ENCODE results near the gene COMMD6.
A peak's percentile ranks its signal among the peaks of the same experiment; 100 is the strongest.

Gene COMMD6

DNA sequence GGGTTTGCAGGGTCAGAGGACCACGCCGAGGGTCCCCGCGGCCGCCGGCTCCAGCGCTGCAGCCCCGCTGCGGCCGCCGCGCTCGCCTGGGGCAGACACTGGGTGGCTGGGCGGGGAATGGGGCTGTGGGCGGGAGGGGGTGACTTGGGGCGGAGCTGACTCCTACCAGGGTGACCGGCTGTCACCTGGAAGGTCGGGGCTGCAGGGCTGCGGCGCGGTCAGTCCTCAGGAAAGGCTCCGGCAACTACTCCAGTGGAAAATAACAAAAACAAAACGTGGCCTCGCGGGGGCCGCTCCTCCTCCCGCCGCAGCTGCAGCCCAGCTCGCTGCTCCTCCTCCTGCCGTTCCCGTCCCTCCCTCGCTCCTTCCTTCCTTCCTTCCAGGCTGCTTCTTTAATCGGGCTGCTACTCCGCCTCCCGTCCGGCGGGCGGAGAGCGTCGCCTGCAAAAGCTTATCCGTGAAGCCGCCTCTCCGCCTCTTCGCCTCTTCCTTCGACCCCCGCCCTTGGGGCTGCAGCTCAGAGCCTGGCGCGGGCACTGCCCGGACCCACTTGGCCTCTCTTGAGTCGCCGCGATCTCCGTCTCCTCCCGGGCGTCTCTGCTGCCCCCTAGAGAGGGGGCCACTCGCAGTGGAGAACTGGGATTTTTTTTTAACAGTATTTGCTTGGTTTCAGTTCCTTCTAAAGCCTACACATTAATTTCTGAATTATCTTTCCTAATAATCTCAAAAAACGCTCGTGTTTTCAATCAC lies 55.4 kb downstream of the COMMD6 start, which contains the start of gene TBC1D4:
TBC1D4 (minus strand) TSS at position 100 of the 750 bp plus-strand sequence. CDS start 402 bp downstream, outside the sequence.
- peak; percentile 16 to 63 for DNase-seq

DNA sequence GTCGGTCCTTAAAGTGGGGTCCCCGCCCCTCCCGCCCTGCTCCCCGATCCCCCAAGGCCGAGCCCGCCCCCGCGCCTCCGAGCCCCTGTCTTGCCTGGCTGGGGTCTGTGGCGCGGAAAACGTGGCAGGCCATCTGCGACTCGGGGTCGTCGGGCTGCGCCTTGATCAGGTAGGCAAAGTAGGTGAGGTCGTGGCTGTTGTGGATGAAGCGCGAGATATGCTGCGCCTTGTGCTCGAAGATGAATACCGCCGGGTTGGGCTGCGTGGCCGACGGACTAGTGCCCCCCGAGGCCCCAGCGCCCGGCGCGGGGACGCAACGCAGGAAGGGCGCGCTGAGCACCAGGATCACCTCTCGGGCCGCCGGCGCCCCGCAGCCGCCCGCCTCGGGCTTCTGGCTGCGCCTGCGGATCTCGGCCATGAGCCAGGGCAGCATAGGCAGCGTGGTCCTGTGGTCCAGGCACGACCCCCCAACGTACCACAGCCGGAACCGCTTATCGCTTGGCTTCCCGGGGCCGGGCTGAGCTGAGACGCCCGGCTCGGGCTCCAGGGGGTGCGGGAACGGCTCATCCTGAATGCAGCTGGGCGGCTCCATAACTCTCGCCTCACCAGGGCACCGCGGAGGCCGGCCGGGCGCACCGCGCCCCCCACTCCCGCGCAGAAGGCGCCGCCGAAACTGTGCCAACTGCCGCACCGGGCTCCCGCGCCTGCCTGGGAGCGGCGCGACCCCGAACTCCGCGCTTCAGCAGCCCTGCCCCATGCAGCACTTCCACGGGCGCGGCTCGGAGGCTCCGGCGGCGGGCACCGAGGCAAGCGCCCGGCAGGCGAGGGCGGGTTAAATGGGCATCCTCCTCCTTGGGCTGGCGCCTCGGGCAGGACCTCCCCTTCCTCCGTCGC lies 56.2 kb downstream of the COMMD6 start:
- DNase-seq = no peak

DNA sequence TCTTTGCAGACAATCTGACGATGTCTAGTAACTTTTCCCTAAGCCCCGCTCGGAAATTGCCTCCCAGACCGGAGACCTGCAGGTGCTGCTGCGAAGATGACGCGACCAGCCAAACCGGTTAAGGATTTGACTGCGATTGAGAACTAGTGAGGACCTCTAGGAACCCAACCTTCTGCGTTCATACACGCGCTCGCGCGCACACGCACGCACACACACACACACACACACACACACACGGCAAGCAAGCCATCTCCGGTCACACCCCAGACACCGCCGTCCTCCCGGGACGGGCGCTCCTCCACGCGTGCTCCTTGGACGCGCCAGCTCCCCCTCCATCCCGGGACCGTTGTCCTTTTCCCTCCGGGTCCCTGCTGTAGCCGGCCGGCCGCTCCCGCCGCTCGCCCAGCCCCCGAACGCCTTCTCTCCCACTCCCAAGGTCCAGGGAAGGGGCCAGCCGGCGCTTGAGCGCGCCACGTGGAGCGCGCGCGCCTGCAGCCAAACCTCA lies 56.9 kb downstream of the COMMD6 start:
- peak in 1 of 2 experiments; percentile 12 for DNase-seq

DNA sequence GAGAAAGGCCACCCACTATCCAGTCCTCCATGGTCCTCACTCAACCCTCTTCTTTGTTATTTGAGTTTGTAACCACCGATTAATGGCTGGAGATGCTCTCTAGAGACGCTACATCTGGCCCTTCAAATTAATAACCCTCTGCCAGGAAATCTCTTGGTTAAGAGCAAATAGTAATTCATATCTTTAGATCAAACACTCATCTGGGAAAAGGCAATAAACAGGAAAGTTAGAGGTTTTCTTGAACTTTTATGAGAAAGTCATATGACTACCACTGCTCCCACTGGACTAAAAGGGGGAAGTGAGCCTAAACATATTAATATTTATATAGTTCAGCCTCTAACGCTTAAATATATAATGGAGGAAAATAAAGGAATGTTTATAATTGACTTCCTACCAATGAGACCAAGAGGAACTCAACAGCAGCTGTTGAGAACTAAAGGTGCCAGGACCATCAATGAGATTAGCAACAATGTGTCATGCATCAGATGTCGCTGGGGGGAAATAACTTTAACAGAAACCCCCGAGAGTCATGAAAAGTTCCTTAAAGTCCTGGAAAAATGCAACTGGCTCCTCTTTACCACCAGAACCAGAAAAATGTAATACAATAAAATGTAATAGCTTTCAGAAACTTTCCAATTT lies 58.4 kb downstream of the COMMD6 start:
- no peak for DNase-seq

DNA sequence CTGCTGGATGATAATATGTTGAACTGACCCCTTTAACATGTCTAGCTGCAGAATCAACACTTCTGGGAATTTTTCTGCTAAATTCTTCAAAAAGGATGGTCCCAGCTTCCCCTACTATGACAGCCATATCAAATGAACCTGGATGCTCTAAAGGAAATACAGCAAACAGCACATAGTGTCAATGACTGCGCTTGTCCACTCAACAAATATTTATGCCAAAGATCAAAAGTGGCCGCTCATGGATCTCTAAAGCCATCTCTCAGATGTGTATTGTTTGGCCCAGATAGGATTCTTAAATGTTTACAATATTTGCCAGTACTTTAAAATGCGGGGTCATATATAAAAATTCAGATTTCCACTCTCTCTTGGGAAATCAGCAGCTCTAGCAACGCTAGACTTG lies 59.0 kb downstream of the COMMD6 start:
- no peak for DNase-seq
